HG03060 (cell line): Measurements from ENCODE around the gene C1orf35.
"Not testable (repeated sequence)": the region's sequence is repeated elsewhere in the genome, so short reads cannot be mapped to it uniquely, and the experiment has no call there.

Source experiments
- ATAC-seq: cut with Tn5 transposase; IDR thresholded peaks from one replicate; pipeline ENCODE4 v1.9.1; 2021; ENCODE audit warnings: low read depth, moderate number of reproducible peaks; ENCODE audit not compliant: unreplicated experiment

C1orf35 gene

DNA sequence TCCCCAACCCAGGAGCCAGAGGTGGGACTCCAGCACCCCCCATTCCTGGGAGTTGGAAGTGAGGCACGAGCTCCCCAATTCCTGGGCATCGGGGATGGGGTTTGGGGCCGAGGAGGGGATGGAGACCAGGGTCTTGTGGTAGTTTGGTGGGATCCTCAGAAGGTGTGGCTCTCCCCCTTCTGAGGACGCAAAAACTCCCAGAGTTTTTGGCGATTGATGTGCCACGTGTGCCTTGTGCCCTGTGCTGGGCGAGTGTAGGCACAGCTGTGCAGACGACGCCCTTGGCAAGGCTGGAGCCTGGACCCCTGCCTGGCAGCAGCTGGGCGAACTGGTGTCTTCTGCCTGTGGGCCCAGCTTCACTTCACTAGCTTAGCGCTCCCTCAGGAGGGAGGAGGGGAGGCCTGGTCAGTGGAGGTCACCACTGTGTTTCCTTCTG, 39.6 kb upstream of the C1orf35 start:
- no peak for ATAC-seq

DNA sequence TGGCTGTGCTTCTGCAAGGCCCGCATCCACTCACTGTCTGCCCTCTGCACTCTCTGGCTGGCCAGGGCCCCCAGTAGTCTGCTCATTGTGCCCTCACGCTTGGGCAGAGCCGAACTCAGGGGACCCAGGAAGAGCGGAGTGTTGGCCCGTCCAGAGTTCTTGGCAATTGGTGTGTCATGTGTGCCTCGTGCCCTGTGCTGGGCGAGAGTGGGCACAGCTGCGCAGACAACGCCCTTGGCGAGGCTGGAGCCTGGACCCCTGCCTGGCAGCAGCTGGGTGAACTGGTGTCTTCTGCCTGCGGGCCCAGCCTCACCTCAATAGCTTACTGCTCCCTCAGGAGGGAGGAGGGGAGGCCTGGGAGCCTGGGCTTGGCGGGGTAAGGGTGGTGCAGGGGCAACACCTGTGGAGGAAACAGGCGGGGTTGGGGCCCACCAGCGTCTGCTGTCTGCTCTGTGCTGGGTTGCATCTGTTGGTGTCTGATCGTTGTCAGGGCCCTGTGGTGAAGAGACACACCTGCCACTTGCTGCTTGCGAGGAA, 39.1 kb upstream of the C1orf35 start:
- ATAC-seq: no peak

DNA sequence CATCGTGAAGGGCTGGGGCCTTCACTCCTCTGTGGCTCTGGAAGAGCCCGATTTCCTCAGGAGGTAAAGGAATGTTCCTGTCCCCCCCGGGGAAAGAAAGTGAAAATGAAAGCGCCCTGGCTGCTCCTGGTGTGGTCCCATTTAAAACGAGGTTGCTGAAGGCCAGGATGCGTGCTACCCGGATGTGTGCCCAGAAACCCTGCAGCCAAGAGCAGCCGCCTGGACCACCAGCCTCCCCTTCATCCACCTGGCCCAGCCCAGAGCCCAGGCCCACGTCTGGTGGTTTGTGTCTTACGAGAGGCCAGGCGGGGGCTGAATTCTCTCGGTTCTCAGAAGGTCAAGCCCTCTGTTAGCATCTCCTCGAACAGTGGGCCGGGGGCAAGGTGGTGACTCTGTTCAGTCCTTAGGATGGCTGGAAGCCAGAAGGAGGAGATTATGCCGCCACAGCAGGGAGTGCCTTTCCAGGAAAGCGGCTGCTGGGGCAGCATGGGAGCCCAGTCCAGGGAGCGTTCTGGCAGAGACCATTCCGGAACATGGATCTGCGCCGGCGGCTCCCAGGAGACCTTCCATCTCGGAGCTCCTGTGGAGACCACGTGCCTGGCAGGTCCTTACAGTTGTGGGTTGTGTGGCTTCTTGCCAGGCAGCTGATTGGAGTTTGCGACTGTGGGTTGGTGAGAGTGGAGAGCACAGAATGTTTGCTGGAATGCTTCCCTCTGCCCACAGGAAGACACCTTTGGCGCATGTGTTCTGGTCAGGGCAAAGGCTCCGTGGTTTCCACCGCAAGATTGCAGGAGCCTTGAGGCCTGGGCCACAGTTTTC, 38.3 kb upstream of the C1orf35 start:
- ATAC-seq: no peak

DNA sequence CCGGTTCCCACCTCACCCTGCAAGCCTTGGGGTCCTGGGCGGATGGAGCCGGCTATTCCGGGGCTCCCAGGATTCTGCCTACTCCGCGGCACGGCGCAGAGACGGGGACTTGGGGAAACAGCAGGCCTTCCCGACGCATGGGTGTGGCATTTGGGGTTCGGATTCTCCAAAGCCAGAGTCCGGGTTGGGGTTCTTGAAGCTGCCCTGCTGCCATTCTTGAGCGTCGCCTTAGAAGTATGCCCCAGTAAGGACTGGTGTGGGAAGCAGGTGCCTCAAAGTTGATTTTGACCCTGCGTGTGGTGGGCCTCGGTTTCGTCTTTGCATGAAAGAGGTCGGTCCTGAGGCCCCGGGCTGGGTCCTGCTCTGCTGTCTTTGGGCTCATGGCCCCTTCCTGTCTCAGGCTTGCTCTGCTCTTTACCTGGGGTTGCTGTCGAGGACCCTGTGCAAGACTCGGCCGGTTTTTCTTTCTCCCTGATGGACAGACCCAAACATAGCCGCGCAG, 37.6 kb upstream of the C1orf35 start:
- no peak for ATAC-seq

DNA sequence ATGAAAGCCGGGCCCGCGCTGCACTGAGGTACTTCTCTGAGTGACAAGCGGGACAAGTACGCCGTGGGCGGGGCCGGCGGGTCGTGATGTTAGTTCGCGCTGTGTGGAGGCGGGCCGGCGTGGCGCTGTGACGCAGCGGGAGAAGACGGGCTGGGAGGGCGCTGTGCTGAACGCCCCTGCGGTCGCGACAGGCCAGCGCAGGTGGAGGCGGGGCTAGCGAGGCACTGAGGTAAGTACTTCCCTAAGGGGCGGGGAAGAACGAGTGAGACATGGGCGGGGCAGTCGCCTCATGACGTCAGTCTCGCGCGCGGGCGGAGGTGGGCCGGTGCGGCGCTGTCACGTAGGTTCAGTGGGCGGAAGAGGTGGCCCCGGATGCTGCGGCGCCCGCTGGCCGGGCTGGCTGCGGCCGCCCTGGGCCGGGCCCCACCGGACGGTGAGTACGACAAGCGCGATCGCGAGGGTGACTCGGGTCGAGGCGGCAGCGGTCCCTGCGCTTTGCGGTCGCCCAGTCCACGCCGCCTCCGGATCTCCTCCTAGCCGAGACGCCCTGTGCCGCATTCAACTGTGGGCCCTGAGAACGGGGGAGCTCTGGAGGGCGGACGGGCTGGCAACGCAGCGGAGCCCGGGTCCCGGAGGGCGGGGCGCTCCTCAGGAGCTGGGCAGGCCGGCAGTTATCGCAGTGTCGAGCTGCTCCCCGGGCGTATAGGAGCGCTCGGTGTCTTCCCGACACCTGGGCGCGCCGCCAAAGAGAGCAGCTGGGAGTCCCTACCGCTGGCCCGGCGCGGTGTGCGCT, 37.0 kb upstream of the C1orf35 start, which contains the start of gene GUK1:
TSS of gene GUK1 (plus strand) at position 349 of the 793 bp plus-strand sequence. CDS start at position 373, 24 bp downstream.
- peak; percentile 88 for ATAC-seq

DNA sequence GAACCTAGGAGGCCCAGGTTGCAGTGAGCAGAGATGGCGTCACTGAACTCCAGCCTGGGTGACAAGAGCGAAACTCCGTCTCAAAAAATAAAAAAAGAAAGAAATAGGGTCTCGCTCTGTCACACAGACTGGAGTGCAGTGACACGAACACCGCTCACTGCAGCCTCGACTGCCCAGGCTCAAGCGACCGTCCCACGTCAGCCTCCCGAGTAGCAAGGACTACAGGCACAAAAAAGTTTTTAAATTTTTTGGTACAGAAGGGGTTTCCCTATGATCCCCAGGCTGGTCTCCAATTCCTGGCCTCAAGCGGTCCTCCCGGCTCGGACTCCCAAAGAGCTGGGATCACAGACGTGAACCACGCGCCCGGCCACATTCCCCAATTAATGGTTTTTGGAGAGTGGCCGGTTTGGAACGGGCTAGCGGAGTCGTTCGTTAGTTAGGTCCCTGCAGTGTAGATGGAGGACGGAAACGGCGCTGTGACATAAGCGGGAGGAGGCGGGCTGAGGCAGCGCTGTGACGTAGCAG, 36.3 kb upstream of the C1orf35 start:
- no peak for ATAC-seq

DNA sequence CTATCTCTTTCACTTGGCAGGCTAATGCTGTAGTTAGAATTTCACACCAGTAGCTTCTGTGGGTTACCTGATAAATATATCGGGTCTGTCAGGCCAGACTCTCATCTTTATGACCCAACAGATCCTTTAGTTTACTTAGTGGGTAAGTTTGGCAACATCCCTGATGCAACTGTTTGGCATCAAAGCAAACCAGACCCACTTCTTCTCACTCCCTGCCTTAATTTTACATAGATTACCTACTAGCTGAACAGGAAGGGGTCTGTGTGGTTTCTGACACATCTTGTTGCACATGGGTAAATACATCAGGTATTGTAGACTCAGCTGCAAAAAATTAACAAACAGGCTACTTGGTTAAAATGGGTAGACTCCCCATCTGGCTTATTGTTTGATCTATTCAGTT, 33.8 kb upstream of the C1orf35 start:
- ATAC-seq: no peak

DNA sequence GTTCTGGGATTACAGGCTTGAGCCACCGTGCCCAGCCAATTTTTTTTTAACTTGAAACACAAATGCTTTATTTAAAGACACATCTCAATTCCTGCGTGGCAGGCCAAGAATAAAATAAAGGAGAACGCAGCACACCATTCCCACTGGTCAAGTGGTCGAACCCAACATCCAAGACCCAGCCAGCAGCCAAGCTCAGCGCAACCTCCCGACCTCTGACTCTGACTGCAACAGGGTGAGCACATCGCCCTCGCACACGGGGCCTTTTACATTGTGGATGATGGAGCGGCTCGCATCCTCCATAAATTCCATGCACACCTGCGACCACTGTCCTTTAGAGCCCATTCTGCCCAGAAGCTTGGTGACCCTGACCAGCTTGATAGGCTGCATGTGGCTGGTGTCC, 31.5 kb upstream of the C1orf35 start:
- no peak for ATAC-seq

DNA sequence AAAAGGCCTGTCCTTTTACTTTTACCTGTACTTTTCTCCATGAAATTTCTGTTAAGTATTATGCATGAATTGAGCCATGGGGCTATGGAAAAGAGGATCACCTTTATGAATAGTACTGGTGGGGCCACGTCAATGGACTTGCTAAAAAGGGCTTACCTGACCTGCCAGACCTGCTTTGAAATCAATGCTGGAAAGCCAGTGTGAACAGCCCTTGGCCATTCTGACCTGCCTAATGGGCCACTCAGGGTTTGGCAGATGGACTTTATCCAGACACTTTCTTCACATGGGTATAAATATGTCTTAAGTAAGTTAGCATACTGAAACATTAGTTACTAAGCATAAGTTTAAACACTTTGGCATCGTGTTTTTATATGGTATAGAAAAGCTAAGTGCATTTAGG, 28.6 kb upstream of the C1orf35 start:
- no peak for ATAC-seq

DNA sequence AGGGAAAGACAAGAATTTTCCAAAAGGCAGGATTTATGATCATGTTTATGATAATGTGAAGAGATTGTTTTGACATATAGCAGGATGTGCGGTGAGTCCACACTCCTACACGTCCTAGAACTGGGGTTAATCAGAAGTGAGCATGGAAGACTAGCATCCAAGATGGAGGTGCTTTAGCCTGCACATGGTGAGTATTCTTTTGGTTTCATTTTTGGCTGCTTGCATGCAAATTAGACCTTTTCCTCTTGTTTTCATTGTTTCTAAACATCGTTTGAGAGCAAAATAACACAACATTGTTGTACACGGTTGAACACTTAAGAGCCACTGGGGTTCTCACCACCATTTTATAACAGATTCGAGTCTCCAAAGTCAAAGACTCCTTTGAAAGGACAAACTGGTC, 22.1 kb upstream of the C1orf35 start:
- ATAC-seq: no peak

DNA sequence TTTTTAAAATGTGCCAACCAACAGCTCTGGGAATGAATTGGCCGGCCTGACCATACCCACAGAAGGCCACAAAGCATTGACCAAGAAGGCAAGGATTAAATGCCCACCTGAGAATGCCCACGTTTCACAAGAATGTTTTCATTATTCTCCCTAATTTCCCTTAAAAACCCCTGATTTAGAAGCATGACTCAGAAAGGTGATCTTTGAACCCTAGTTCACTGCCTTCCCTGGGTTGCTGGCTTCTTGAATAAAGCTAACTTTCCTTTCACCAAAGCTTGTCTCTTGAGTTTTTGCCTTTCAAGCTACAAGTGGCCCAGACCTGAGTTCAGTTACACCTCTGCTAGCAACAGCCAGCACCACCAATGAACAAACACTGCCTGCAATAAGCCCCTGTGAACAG, 20.4 kb upstream of the C1orf35 start:
- ATAC-seq: no peak

DNA sequence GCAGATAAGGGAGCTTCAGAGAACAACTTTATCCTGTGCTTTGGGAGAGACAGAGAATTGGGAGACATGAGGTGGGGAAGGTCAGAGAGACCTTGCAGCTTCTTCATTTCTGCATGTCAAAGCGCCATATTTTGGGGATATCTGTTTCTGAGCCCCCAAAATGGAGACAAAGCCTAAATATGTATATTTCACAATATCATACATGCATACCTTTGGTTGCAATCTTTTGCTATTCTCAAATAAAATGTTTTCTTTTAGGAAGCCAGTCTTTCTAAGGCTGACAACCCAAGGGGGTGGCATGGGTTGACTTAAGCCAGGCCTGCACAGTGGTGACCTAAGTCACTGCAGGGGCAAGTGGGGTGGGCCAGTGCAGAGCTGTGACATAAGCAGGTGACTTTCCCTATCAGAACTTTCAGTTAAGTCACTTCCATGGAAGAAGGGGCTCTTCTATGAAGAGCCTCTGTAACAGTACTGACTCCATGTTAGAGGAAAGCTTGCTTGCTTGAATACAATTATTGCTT, 19.9 kb upstream of the C1orf35 start:
- ATAC-seq: no peak

DNA sequence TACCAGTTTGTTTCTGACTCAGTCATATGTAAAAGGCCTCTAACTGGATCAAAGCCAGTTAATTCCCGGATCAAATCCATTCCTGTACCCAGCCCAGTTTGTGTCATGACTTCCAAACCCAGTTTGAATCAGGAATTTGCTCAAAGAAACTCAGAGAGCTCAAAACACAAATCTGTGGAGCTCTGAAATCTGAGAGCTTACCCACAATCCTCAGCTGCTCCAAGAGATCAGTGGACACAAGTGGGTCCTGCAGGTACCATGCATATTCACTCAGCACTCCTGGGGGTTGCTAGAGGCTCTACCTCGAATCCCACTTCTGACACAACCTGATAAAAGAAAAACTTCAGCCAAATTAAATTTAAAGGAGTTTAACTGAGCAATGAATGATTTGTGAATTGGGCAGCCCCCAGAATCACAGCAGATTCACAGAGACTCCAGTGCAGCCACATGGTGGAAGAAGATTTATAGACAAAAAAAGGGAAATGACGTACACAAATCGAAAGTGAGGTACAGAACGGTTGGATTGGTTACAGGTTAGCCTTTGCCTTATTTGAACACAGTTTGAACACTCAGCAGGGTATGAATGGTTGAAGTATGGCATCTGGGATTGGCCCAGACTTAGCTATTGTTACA, 17.8 kb upstream of the C1orf35 start:
- no peak for ATAC-seq

DNA sequence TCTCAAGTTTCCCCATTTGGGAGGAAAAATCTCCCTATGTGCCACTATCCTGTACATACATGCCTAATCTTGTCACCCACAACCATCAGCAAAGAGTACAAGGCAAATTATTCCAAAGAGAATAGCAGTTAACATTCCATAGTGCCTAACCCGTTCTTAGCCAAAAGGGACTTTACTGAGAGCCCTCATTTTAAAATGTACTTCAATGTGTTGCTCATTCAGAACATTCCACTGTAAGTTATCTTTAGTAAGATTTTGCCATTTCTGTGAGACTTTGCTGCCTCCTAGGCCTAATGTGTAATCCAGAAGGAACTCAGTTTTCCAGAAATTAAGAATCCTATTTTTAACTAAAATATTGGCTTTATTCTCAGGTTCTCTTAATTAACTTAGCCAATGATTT, 17.2 kb upstream of the C1orf35 start:
- no peak for ATAC-seq

DNA sequence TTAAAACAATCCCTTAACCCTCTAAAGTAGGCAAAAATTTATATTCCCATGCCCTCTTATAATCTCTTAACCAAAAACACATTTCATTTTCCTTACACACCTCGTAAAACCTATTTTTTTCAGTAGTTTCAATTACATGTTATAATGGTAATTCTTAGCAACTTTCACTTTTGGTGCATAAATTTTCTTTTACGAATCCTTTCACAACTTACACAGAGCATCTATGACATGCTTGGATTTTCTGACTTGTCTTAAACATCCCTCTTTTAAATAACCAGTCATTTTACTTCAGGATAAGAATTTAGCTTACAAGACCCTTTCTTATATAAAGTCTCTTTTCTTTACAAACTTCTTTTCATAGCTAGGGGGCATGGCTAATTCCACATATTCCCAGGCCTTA, 14.9 kb upstream of the C1orf35 start:
- no peak for ATAC-seq

DNA sequence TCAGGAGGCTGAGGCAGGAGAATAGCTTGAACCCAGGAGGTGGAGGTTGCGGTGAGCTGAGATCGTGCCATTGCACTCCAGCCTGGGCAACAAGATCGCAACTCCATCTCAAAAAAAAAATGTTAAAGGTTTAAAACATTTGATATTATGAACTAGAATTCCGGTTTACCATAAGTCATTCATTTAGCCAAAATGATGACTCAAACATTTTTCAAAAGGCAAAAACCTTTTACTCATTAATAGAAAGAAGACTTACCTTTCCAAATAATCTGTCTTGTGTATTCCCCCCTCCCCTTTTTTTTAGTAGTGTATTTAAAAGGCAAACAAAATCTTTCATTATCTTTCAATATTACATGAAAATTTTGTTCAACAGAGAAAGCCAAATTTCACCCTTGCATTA, 14.2 kb upstream of the C1orf35 start:
- no peak for ATAC-seq

DNA sequence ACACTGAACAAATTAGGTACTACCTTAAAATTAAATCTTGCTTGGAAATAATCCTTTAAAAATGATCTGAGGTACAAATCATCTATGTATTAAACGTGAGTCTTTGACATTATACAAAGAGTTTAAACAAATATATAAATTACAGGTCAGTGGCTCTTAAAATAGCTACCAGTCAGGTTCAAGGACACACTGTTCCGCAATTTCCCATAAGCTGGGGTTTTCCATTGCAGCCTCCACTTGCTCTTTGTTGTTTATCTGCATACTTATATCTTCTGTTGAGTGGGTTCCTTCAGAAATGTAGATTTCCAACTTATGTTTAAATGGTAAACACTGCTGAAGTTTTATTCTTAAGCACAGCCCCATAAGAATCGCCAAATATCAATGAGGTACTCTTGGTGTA, 11.7 kb upstream of the C1orf35 start:
- ATAC-seq: no peak

DNA sequence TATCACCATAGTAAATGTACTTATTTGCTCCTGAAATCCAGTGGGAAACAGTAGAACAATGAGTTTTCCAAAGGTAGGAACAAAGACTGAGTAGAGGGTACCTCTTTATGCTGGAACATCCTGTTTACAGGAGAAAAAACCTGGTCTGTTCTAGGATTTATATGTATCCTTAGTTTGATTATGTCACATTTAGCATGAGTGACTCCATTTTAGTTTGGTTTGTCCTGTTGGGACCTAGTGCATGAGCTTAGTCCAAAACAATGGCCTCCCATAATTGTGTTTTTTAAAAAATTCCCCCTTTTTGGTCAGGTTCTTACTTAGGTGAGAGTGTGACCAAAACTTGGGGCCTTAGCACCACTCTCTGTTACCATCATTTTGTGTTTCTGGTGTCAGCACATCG, 9.5 kb upstream of the C1orf35 start:
- ATAC-seq: no peak

DNA sequence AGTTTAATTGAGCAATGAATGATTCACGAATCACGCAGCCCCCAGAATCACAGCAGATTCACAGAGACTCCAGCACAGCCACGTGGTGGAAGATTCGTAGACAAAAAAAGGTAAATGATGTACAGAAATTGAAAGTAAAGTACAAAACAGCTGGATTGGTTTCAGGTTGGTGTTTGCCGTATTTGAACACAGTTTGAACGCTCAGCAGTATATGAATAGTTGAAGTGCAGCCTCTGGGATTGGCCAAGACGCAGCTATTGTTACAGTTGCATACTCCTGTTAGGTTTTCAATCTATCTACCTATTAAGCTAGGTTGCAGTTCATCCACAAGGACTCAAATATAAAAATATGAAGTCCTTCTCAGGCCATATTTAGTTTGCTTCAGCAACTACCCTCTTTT, 9.0 kb upstream of the C1orf35 start:
- no peak for ATAC-seq

DNA sequence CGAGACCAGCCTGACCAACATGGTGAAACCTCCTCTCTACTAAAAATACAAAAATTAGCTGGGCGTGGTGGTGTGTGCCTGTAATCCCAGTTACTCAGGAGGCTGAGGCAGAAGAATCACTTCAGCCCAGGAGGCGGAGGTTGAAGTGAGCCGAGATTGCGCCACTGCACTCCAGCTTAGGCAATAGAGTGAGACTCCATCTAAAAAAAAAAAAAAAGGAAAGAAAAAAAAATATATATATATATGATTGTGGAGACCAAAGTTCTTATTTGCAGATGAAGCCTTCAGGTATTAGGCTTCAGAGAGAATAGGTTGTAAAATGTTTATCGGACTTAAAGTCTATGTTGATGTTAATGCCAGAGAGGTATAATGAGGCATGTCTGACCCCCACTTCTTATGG, 8.2 kb upstream of the C1orf35 start:
- not testable (repeated sequence) for ATAC-seq
